Heart left ventricle (tissue), 16 donors: ENCODE data around the gene ERC1. TPM values are rescaled to one million over a fixed set of nuclear protein-coding genes. Genes with fewer than 3 reads are reported as not detected.

Experiments
- ATAC-seq, 4 donors: fragments of 200-7000 bp; cut with Tn5 transposase; one replicate each; pipeline ENCODE4 v1.9.1; 2020 to 2022; ENCODE audit warnings: moderate library complexity in 4 of 4, mild to moderate bottlenecking in 3 of 4, moderate number of reproducible peaks in 1 of 4
- DNase-seq, 5 donors: peaks; one replicate each; pipeline ENCODE4 v3.0.0-alpha.2; 2020
- H3K27ac ChIP-seq, 12 donors: fragments of 200-600 bp; sonication (generic) in 4 of 12; one replicate each; pipeline versions ENCODE4 v1.5.0 to v1.8.0; 2016 to 2022; ENCODE audit warnings: mild to moderate bottlenecking in 2 of 12
- H3K27me3 ChIP-seq, 9 donors: fragments of 200-600 bp; sonication (generic) in 2 of 9; one replicate each; pipeline versions ENCODE4 v1.5.1 to v1.8.0; 2016 to 2022; ENCODE audit warnings: mild to moderate bottlenecking in 3 of 9
- H3K36me3 ChIP-seq, 9 donors: fragments of 200-600 bp; sonication (generic) in 2 of 9; one replicate each; pipeline versions ENCODE4 v1.5.0 to v1.8.0; 2018 to 2022; ENCODE audit warnings: mild to moderate bottlenecking in 2 of 9
- H3K4me1 ChIP-seq, 12 donors: fragments of 200-600 bp; sonication (generic) in 4 of 12; one replicate each; pipeline versions ENCODE4 v1.5.0 to v1.8.0; 2016 to 2022; ENCODE audit warnings: mild to moderate bottlenecking in 3 of 12
- H3K4me3 ChIP-seq, 12 donors: fragments of 200-600 bp; sonication (generic) in 4 of 12; one replicate each; pipeline versions ENCODE4 v1.5.0 to v1.8.0; 2017 to 2022; ENCODE audit warnings: mild to moderate bottlenecking in 9 of 12, moderate library complexity in 4 of 12
- H3K9me3 ChIP-seq, 12 donors: fragments of 200-600 bp; sonication (generic) in 4 of 12; one replicate each; pipeline versions ENCODE4 v1.5.0 to v1.8.0; 2016 to 2022; ENCODE audit warnings: mild to moderate bottlenecking in 1 of 12
- POLR2A ChIP-seq, 2 donors: fragments of 450-650 bp; IDR thresholded peaks; one replicate each; pipeline ENCODE4 v1.6.1; 2017; ENCODE audit warnings: antibody characterized with exemption in 2 of 2, mild to moderate bottlenecking in 2 of 2, moderate library complexity in 2 of 2
- WGBS, 4 donors: extraction: QIAGEN DNeasy Blood & Tissue Kit in 2 of 4; methylation state at CpG; one replicate each; pipeline versions ENCODE4 v1.1.5 to v1.1.7; 2013 to 2018; 5-methylcytosine and 5-hydroxymethylcytosine counted together
- intact Hi-C, 10 donors: fragments of 100-400 bp; cut with DNase I; formaldehyde crosslinking; loops; one replicate each; pipeline versions ENCODE4 v1.11.1 to v1.14.2; 2022
- polyA plus RNA-seq, 2 donors: library from polyadenylated mRNA; stranded (reverse); fragments of 200-250 nt; gene quantifications; one replicate each; pipeline ENCODE4 v1.2.3, GENCODE V29; 2013
- total RNA-seq, 9 donors: library from RNA; depleted of rRNA in 2 of 9; stranded (reverse); fragments of >200 nt in 2 of 9; fragmentation: NEBNext Ultra II Directional in 3 of 9; extraction: Animal tissue kit (Norgen Biotek cat#: 25700) in 3 of 9; gene quantifications; one replicate each; pipeline versions ENCODE4 v1.1.0 to v1.2.4, GENCODE V29; 2016 to 2023
- TF ChIP-seq, protein P1 (sequence below), 12 donors: fragments of 200-600 bp; sonication (generic) in 4 of 12; IDR thresholded peaks; one replicate each; pipeline versions ENCODE4 v1.5.0 to v1.8.0; 2018 to 2022; ENCODE audit warnings: antibody characterized with exemption in 12 of 12, mild to moderate bottlenecking in 5 of 12
- donor health status: ischemic (EF 13 %, LVEDD 7.1; RV severe dilation, severe dysfunction).
- donor health status: healthy with polysubstance abuse.
- donor health status: DM: no; HTN: yes; CAD: no.
- donor health status: DM: no; HTN: no; CAD: no.
- donor health status: ischemic (EF 25% LVEDD 6.9; RV normal size, moderate dysfunction).
- donor health status: ischemic (EF 25% LVEDD 5.7; RV mildly dilated, moderate dysfunction).
- donor health status: healthy.
- donor health status: DM: yes; HTN: yes; CAD: no.
- donor health status: ischemic (EF 35%, LVEDD 5.7; RV mildly dilated, moderate dysfunction).
- donor health status: nonischemic (EF 11% LVEDD 7.7; RV severe dilation, severe dysfunction).
- donor health status: DM: yes; HTN: yes; CAD: no.
- donor health status: PGD.
- donor health status: ischemic (EF 29% LVEDD 5.4; RV normal size, mild dysfunction).
- donor health status: nonischemic (EF 23%, LVEDD 6.1; RV moderate dilation, normal function).

Gene ERC1
- total and polyA plus RNA-seq, 11 donors = 13.5 to 84.0 (median 47.9) TPM

DNA sequence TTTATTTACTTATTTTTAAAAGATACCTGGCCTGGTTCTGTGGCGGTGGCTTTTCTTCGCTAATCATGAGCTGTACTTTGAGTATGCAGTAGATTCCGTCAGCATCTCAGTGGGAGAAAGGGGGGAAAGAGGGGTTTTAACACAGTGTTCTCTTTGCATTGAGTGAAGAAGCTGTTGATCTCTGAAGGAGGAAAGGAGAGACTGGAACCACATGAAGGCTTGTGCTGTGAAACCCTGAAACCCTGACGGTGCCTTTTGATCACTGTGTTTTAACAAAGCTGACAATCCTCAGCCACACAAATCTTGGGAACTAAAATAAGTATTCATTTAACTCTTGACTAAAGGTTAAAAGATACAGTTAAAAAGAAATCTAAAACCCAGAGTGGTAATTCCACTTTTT is 353.2 kb downstream of the ERC1 start:
- Histone ChIP-seq H3K4me3 (no peak overlapping the region), H3K27me3 (no peaks in the 10 kb centered on the region), H3K9me3 (no peaks in the 10 kb centered on the region), H3K36me3 (peaks cover 0 to 7% (median 0%) of the 10 kb centered on the region in 9 donors), H3K27ac (no peak overlapping the region), H3K4me1 (peaks cover 0 to 17% (median 0%) of the 10 kb centered on the region in 12 donors)
- TF ChIP-seq, protein P1, sequence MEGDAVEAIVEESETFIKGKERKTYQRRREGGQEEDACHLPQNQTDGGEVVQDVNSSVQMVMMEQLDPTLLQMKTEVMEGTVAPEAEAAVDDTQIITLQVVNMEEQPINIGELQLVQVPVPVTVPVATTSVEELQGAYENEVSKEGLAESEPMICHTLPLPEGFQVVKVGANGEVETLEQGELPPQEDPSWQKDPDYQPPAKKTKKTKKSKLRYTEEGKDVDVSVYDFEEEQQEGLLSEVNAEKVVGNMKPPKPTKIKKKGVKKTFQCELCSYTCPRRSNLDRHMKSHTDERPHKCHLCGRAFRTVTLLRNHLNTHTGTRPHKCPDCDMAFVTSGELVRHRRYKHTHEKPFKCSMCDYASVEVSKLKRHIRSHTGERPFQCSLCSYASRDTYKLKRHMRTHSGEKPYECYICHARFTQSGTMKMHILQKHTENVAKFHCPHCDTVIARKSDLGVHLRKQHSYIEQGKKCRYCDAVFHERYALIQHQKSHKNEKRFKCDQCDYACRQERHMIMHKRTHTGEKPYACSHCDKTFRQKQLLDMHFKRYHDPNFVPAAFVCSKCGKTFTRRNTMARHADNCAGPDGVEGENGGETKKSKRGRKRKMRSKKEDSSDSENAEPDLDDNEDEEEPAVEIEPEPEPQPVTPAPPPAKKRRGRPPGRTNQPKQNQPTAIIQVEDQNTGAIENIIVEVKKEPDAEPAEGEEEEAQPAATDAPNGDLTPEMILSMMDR (IDR thresholded peaks at IDR 0.05) = no peak
- no peak for TF ChIP-seq POLR2A (IDR thresholded peaks at IDR 0.05)
- DNase-seq (no peak), ATAC-seq (no peak)
- intact Hi-C loops = no loop called here
- 93 to 98% (median 95%) methylated on average over 4 of the region's 4 CpGs for WGBS, 4 donors

DNA sequence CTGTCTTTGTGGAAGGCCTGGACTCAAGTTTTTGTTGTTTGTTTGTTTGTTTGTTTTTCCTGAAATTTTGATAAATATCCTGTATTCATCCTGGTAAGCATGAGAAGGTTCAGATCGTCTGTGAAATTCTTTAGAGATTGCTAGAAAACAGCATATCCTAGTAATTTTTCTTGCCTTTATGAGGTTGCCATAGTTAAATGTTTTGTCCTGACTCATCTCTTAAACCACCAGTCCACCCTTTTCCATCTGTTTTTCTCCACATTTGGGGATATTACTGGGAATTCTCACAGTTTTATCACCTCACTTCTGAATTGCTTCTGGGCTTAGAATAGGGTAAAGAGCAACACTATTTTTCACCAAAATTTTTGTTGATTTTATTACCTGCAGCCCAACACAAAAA is 355.1 kb downstream of the ERC1 start:
- H3K27ac ChIP-seq = no peak overlapping the region
- WGBS, 4 donors = 80 to 94% (median 91%) methylated on average over 1 of the region's 1 CpG
- H3K4me1 ChIP-seq = peaks cover 0 to 11% (median 0%) of the 10 kb centered on the region in 12 donors
- no peaks in the 10 kb centered on the region for H3K27me3 ChIP-seq
- no peak for TF ChIP-seq POLR2A (IDR thresholded peaks at IDR 0.05)
- TF ChIP-seq, protein P1 (IDR thresholded peaks at IDR 0.05) = no peak
- H3K4me3 ChIP-seq = no peak overlapping the region
- ATAC-seq (no peak), DNase-seq (no peak)
- no peaks in the 10 kb centered on the region for H3K9me3 ChIP-seq
- H3K36me3 ChIP-seq = peaks cover 0 to 5% (median 0%) of the 10 kb centered on the region in 9 donors
- intact Hi-C loops = no loop called here

DNA sequence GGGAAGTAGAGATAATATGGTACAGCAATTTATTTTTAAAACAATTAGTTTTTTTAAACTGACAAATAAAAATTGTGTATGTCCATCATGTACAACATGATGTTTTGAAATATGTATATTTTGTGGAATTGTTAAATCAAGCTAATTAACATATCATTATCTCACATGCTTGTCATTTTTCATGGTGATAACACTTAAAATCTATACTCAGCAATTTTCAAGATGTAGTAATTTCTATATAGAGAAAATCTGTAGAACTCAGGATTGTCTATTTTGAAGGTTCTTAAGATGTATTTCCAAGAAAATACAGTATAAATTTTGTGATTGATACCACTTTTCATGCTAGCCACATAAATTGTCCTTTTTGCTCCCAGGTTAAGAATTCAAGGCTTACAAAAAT is 356.3 kb downstream of the ERC1 start:
- Histone ChIP-seq H3K4me3 (no peak overlapping the region), H3K9me3 (no peaks in the 10 kb centered on the region), H3K4me1 (peaks cover 0 to 11% (median 0%) of the 10 kb centered on the region in 12 donors), H3K27me3 (no peaks in the 10 kb centered on the region), H3K27ac (no peak overlapping the region), H3K36me3 (no peaks in the 10 kb centered on the region)
- TF ChIP-seq, protein P1 (IDR thresholded peaks at IDR 0.05) = no peak
- no peak for TF ChIP-seq POLR2A (IDR thresholded peaks at IDR 0.05)
- DNase-seq (no peak), ATAC-seq (no peak)
- intact Hi-C loops = no loop called here

DNA sequence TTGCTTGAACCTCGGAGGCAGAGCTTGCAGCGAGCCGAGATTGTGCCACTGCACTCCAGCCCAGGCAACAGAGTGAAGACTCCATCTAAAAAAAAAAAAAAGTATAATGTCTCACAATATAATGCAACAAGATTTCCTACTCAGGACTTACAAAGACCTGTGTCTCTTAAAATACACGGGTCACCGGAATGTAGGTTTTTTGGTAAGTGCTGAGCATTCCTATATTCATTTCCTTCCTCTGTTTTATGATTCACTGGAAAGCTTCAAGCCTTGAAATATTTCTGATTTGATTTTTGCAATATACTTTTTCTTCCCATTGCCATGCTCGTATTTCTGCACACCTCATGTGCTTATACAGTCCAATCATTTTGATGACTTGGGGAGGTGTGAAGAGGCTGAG is 357.6 kb downstream of the ERC1 start:
- Histone ChIP-seq H3K4me1 (peaks cover 0 to 6% (median 0%) of the 10 kb centered on the region in 12 donors), H3K36me3 (no peaks in the 10 kb centered on the region), H3K4me3 (no peak overlapping the region), H3K9me3 (no peaks in the 10 kb centered on the region), H3K27ac (no peak overlapping the region), H3K27me3 (no peaks in the 10 kb centered on the region)
- DNase-seq = no peak
- 92 to 94% (median 93%) methylated on average over 6 of the region's 6 CpGs for WGBS, 4 donors
- TF ChIP-seq, protein P1 (IDR thresholded peaks at IDR 0.05) = no peak
- TF ChIP-seq POLR2A (IDR thresholded peaks at IDR 0.05) = no peak
- no peak for ATAC-seq
- intact Hi-C loops = no loop called here
